Endothelial cell of umbilical vein (primary cell): ENCODE measurements around the gene ATCAY. TPM values are rescaled to one million over a fixed set of nuclear protein-coding genes. Genes with fewer than 3 reads are reported as not detected.
"Not testable (repeated sequence)": the region's sequence is repeated elsewhere in the genome, so short reads cannot be mapped to it uniquely, and the experiment has no call there.

Experiments
- BruUV-seq: library from RNA; stranded (reverse); fragments of 400-500 nt; replicated peaks from 2 replicates; lab custom pipeline; 2021; lab: Mats Ljungman, UMichigan
- CTCF ChIA-PET: fragments of 300-600, 350-600 bp; sonication (Branson Sonifier 250); formaldehyde crosslinking; loops from one replicate; lab custom pipeline; 2021; ENCODE audit warnings: antibody characterized with exemption, inconsistent platforms; lab: Charles Lee
- POLR2A ChIA-PET: fragments of 300-600, 350-600 bp; sonication (Branson Sonifier 250); formaldehyde crosslinking; loops from one replicate; lab custom pipeline; 2021; ENCODE audit warnings: antibody characterized with exemption, inconsistent platforms; lab: Charles Lee
- DNase-seq: peaks from one replicate; pipeline ENCODE4 v3.0.0-alpha.2; 2011; ENCODE audit warnings: low read depth, low spot score
- FAIRE-seq: peaks from 2 replicates; lab custom pipeline; 2011; peaks lifted over from hg19 to GRCh38; lab: Jason Lieb, UNC
- H2AFZ ChIP-seq: 2 replicates; pipeline ENCODE4 v1.6.0; 2012; ENCODE audit warnings: low read depth, low read length, control low read depth, inconsistent platforms
- H3K27ac ChIP-seq: 2 replicates; pipeline ENCODE4 v1.5.1; 2011; ENCODE audit warnings: low read depth, mild to moderate bottlenecking, control low read depth, low read length, moderate library complexity; ENCODE audit not compliant: insufficient read depth
- H3K27me3 ChIP-seq, 2 experiments: 2 replicates each; pipeline versions ENCODE4 v1.6.0 to v1.6.1; 2011; ENCODE audit warnings: low read length in 2 of 2, mixed read lengths in 1 of 2; ENCODE audit not compliant: control insufficient read depth in 2 of 2, insufficient read depth in 2 of 2
- H3K36me3 ChIP-seq, 2 experiments: 2 replicates in 1 of 2; 3 replicates in 1 of 2; pipeline ENCODE4 v1.5.1; 2011; ENCODE audit warnings: low read length in 2 of 2, mild to moderate bottlenecking in 1 of 2, moderate library complexity in 1 of 2; ENCODE audit not compliant: control insufficient read depth in 2 of 2, insufficient read depth in 2 of 2; ENCODE audit errors: extremely low read depth in 1 of 2
- H3K4me1 ChIP-seq: 3 replicates; pipeline ENCODE4 v1.5.1; 2011; ENCODE audit warnings: mild to moderate bottlenecking, low read length; ENCODE audit not compliant: control insufficient read depth, insufficient read depth; ENCODE audit errors: extremely low read depth
- H3K4me2 ChIP-seq: 2 replicates; pipeline ENCODE4 v1.6.1; 2011; ENCODE audit warnings: low read length, control low read depth, mixed read lengths; ENCODE audit not compliant: insufficient read depth
- H3K4me3 ChIP-seq, 3 experiments: fragments of 200-600 bp in 1 of 3; sonication (generic), shearing (Covaris generic) in 1 of 3; replicated peaks in 1 of 3; 2 replicates each; pipeline ENCODE4 v1.5.1; 2011 to 2016; ENCODE audit warnings: control low read depth in 3 of 3, low read length in 3 of 3, mild to moderate bottlenecking in 2 of 3, inconsistent platforms in 1 of 3, low read depth in 1 of 3, moderate library complexity in 1 of 3; ENCODE audit not compliant: insufficient read depth in 1 of 3
- H3K79me2 ChIP-seq: 2 replicates; pipeline ENCODE4 v1.6.0; 2012; ENCODE audit warnings: low read length, inconsistent platforms; ENCODE audit not compliant: control insufficient read depth, insufficient read depth
- H3K9ac ChIP-seq: replicated peaks from 2 replicates; pipeline ENCODE3; 2011; ENCODE audit warnings: low read length, control low read depth; ENCODE audit not compliant: insufficient read depth; ENCODE audit errors: extremely low read depth
- H3K9me1 ChIP-seq: replicated peaks from 3 replicates; pipeline ENCODE4 v1.6.0; 2011; ENCODE audit warnings: mild to moderate bottlenecking, low read length; ENCODE audit not compliant: control insufficient read depth, insufficient read depth; ENCODE audit errors: extremely low read depth
- H3K9me3 ChIP-seq: replicated peaks from 2 replicates; pipeline ENCODE4 v1.5.1; 2012; ENCODE audit warnings: low read length, inconsistent platforms; ENCODE audit not compliant: control insufficient read depth, insufficient read depth
- H4K20me1 ChIP-seq: replicated peaks from 2 replicates; pipeline ENCODE3; 2011; ENCODE audit warnings: mild to moderate bottlenecking, low read length; ENCODE audit not compliant: control insufficient read depth, insufficient read depth; ENCODE audit errors: extremely low read depth
- EZH2 ChIP-seq: IDR thresholded peaks from 2 replicates; pipeline ENCODE4 v1.6.1; 2012; ENCODE audit warnings: borderline replicate concordance, low read depth, mild to moderate bottlenecking, moderate library complexity, low read length, inconsistent platforms; ENCODE audit not compliant: severe bottlenecking
- FOS ChIP-seq: IDR thresholded peaks from 2 replicates; pipeline ENCODE4 v1.6.1; 2011; ENCODE audit warnings: mild to moderate bottlenecking, low read length, moderate library complexity, borderline replicate concordance; ENCODE audit not compliant: insufficient read depth
- GATA2 ChIP-seq: IDR thresholded peaks from 2 replicates; pipeline ENCODE4 v1.7.0; 2011; ENCODE audit warnings: low read depth, mild to moderate bottlenecking, moderate library complexity, mixed read lengths, low read length; ENCODE audit not compliant: insufficient read length, insufficient read depth
- JUN ChIP-seq: IDR thresholded peaks from 2 replicates; pipeline ENCODE4 v1.6.1; 2011; ENCODE audit warnings: borderline replicate concordance, low read depth; ENCODE audit not compliant: insufficient read length, insufficient read depth
- MYC ChIP-seq: IDR thresholded peaks from one replicate; pipeline ENCODE4 v1.6.1; 2011; ENCODE audit warnings: mild to moderate bottlenecking, low read depth, low read length
- POLR2A ChIP-seq: IDR thresholded peaks from 2 replicates; pipeline ENCODE4 v1.6.1; 2012; ENCODE audit warnings: low read depth, mild to moderate bottlenecking, control low read depth, low read length
- POLR2AphosphoS5 ChIP-seq: IDR thresholded peaks from 2 replicates; pipeline ENCODE4 v1.6.1; 2012; ENCODE audit warnings: low read depth, mild to moderate bottlenecking, control low read depth, low read length, moderate library complexity; ENCODE audit not compliant: insufficient read depth
- dilution Hi-C: fragments of 300-500 bp; cut with MboI; formaldehyde crosslinking; loops from one replicate; pipeline ENCODE4 v1.15.0; 2019; ENCODE audit warnings: low sequenced_read_pairs; ENCODE audit not compliant: extremely low pct_ligation_motif_present
- intact Hi-C: fragments of 100-400 bp; cut with micrococcal nuclease; formaldehyde crosslinking; loops from one replicate; pipeline ENCODE4 v1.10.0; 2022
- polyA plus RNA-seq, 4 experiments: library from polyadenylated mRNA; depleted of rRNA in 3 of 4; stranded (reverse) in 3 of 4; unstranded in 1 of 4; fragments of >200 nt; gene quantifications; 2 replicates each; pipeline versions ENCODE4 v1.2.1 to v1.2.3, GENCODE V29; 2011 to 2012; ENCODE audit warnings: missing spikeins in 1 of 4
- total RNA-seq: library from RNA; stranded (reverse); gene quantifications from 2 replicates; pipeline ENCODE4 v1.2.3, GENCODE V29; 2021
- TF ChIP-seq, protein P1 (sequence below): IDR thresholded peaks from 2 replicates; pipeline ENCODE4 v1.6.1; 2011; ENCODE audit not compliant: insufficient read depth, insufficient read length
- TF ChIP-seq, protein P2 (sequence below), 2 donors: IDR thresholded peaks; 1 replicate in 1 of 2; 2 replicates in 1 of 2; pipeline ENCODE4 v1.5.1; 2011; ENCODE audit warnings: low read length in 2 of 2, mild to moderate bottlenecking in 2 of 2, moderate library complexity in 2 of 2, control low read depth in 1 of 2, inconsistent platforms in 1 of 2, low read depth in 1 of 2; ENCODE audit not compliant: insufficient read depth in 1 of 2; ENCODE audit errors: extremely low read depth in 1 of 2

ATCAY gene
- total and polyA plus RNA-seq, 2 donors (not counting 3 experiments of a cell fraction or from before 2014, with no cell fraction given): 0.03 TPM; not detected in 1

DNA sequence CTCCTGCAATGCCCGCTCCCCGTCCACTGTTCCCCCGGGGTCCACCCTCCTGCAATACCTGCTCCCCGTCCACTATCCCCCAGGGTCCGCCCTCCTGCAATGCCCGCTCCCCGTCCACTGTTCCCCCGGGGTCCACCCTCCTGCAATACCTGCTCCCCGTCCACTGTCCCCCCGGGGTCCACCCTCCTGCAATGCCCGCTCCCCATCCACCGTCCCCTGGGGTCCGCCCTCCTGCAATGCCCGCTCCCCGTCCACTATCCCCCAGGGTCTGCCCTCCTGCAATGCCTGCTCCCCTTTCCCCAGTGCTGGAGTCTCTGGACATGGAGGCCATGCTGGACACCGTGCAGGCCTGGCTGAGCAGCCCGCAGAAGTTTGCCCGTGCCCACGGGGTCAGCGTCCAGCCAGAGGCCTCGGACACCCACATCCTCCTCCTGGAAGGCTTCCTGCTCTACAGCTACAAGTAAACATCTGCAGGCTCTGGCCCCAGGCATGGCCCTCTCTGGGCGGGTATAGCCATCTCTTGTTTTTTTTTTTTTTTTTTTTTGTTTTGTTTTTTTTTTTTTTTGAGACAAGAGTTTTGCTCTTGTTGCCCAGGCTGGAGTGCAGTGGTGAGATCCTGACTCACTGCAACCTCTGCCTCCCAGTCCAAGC lies 57.9 kb downstream of the ATCAY start:
- dilution Hi-C loops, H4K20me1 ChIP-seq, H3K4me3 ChIP-seq, H3K9me3 ChIP-seq, intact Hi-C loops, DNase-seq, H3K79me2 ChIP-seq, H3K9ac ChIP-seq, H2AFZ ChIP-seq, H3K36me3 ChIP-seq, H3K9me1 ChIP-seq, H3K4me1 ChIP-seq, POLR2A ChIA-PET, BruUV-seq, CTCF ChIA-PET, H3K4me2 ChIP-seq, H3K27ac ChIP-seq: not testable (repeated sequence)
- H3K27me3 ChIP-seq: peaks cover 7 to 13% of the 10 kb centered on the region in 2 experiments
- peak; percentile 73 for FAIRE-seq

DNA sequence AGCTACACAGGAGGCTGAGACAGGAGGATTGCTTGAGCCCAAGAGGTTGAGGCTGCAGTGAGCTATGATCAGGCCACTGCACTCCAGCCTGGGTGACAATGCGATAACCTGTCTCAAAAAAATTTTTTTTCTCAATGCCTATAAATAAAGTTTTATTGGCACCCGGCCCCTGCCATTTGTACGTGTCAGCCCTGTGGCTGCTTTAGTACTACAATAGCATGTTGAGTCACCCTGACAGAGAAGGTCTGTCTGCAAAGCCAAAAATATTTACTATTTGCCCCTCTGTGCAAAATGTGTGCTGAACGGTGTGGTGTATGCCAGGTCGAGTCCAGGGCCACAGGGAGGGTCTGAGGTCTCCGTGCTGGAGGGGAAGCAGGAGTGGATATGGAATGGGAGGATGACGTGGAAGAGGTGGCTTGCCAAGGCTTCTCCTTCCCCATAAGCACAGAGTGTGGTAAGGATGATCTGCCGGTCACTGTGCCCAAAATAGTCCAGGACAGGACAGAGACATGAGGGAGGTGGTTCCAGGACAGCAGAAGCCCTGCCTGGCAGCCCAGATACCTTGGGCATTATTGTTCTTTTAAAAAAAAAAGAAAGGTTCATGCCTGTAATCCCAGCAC lies 62.4 kb downstream of the ATCAY start:
- no peaks in the 10 kb centered on the region for H3K4me1 ChIP-seq
- TF ChIP-seq EZH2: no peak
- no peak for TF ChIP-seq FOS
- TF ChIP-seq GATA2: no peak
- TF ChIP-seq, protein P1, sequence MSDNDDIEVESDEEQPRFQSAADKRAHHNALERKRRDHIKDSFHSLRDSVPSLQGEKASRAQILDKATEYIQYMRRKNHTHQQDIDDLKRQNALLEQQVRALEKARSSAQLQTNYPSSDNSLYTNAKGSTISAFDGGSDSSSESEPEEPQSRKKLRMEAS: no peak
- TF ChIP-seq, protein P2, sequence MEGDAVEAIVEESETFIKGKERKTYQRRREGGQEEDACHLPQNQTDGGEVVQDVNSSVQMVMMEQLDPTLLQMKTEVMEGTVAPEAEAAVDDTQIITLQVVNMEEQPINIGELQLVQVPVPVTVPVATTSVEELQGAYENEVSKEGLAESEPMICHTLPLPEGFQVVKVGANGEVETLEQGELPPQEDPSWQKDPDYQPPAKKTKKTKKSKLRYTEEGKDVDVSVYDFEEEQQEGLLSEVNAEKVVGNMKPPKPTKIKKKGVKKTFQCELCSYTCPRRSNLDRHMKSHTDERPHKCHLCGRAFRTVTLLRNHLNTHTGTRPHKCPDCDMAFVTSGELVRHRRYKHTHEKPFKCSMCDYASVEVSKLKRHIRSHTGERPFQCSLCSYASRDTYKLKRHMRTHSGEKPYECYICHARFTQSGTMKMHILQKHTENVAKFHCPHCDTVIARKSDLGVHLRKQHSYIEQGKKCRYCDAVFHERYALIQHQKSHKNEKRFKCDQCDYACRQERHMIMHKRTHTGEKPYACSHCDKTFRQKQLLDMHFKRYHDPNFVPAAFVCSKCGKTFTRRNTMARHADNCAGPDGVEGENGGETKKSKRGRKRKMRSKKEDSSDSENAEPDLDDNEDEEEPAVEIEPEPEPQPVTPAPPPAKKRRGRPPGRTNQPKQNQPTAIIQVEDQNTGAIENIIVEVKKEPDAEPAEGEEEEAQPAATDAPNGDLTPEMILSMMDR (IDR thresholded peaks at IDR 0.05; ENCODE audit: extremely low read depth in 1 of 2, insufficient read depth in 1 of 2, low read depth in 1 of 2, low read length in 2 of 2): no peak
- no peak for TF ChIP-seq JUN
- no peak for TF ChIP-seq POLR2AphosphoS5
- TF ChIP-seq POLR2A: no peak
- TF ChIP-seq MYC: no peak
- no peaks in the 10 kb centered on the region for H3K9me1 ChIP-seq
- H3K4me3 ChIP-seq: no peak overlapping the region
- H3K79me2 ChIP-seq: no peaks in the 10 kb centered on the region
- CTCF ChIA-PET: no interaction called here
- FAIRE-seq: no peak
- H3K9me3 ChIP-seq: no peaks in the 10 kb centered on the region
- no TSS peak for BruUV-seq
- intact Hi-C loops (no loop called here), dilution Hi-C loops (no loop called here)
- H3K4me2 ChIP-seq: no peak overlapping the region
- no peaks in the 10 kb centered on the region for H3K36me3 ChIP-seq
- POLR2A ChIA-PET: no interaction called here
- no peak overlapping the region for H2AFZ ChIP-seq
- H3K27ac ChIP-seq: no peak overlapping the region
- DNase-seq: no peak
- no peak overlapping the region for H3K9ac ChIP-seq
- no peaks in the 10 kb centered on the region for H4K20me1 ChIP-seq
- H3K27me3 ChIP-seq: no peaks in the 10 kb centered on the region
